ENCODE data around the gene DDX51. TPM values are rescaled to one million over a fixed set of nuclear protein-coding genes. Genes with fewer than 3 reads are reported as not detected.

Gene DDX51
- total RNA-seq, 1 experiment from 2014 or later, result 16.2 TPM

DNA sequence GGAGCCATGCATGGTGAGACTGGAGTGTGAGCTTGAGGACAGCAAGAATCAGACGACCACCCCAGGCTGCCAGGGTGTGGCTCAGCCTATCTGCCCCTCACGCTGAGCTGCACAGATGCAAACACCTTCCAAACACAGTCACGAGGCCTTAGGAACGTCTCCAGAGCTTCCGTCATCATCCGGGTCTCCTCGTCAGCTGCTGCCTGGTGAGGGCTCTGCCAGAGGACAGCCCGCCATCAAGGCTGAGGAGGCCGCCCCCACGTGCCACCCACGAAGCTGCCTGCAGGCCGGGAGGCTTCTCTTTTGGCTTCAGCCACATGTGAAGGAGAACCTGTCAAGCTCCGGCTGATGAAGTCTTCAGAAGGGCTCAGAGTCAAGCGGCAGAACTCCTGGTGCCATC is 13.4 kb downstream of the DDX51 start:
- no peaks in the 10 kb centered on the region for H3K4me1 ChIP-seq (replicated peaks; ENCODE audit: insufficient read depth)
- no peak overlapping the region for H3K4me3 ChIP-seq
- H3K27me3 ChIP-seq (ENCODE audit: insufficient read depth, low read depth), result no peaks in the 10 kb centered on the region
- BruUV-seq (replicated peaks), result no TSS peak
- no peak for DNase-seq
- H3K9me3 ChIP-seq (ENCODE audit: insufficient read depth, low read depth), result no peaks in the 10 kb centered on the region
- no peak overlapping the region for H2AFZ ChIP-seq
- ChIA-PET CTCF (no interaction called here), POLR2A (ENCODE audit: unreplicated experiment) (no interaction called here)
- H3K27ac ChIP-seq, result no peak overlapping the region
- H3K36me3 ChIP-seq (ENCODE audit: low read depth), result peaks cover 14% of the 10 kb centered on the region; the same call in 1 of the 2 replicates
- 0 out of 2 replicates have a peak, but pooled peaks cover 5% of the 10 kb centered on the region for H4K20me1 ChIP-seq (ENCODE audit: insufficient read depth)
- no peak overlapping the region for H3K4me2 ChIP-seq
- H3K9me2 ChIP-seq (ENCODE audit: insufficient read depth), result no peaks in the 10 kb centered on the region
- intact Hi-C loops (cut with micrococcal nuclease; ENCODE audit: unreplicated experiment), result no loop called here
- TF ChIP-seq EZH2 (IDR thresholded peaks at IDR 0.05; ENCODE audit: low read depth), result no peak
- TF ChIP-seq, protein P1, sequence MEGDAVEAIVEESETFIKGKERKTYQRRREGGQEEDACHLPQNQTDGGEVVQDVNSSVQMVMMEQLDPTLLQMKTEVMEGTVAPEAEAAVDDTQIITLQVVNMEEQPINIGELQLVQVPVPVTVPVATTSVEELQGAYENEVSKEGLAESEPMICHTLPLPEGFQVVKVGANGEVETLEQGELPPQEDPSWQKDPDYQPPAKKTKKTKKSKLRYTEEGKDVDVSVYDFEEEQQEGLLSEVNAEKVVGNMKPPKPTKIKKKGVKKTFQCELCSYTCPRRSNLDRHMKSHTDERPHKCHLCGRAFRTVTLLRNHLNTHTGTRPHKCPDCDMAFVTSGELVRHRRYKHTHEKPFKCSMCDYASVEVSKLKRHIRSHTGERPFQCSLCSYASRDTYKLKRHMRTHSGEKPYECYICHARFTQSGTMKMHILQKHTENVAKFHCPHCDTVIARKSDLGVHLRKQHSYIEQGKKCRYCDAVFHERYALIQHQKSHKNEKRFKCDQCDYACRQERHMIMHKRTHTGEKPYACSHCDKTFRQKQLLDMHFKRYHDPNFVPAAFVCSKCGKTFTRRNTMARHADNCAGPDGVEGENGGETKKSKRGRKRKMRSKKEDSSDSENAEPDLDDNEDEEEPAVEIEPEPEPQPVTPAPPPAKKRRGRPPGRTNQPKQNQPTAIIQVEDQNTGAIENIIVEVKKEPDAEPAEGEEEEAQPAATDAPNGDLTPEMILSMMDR (conservative IDR thresholded peaks at IDR 0.05), result no peak
- H3F3A ChIP-seq (ENCODE audit: insufficient read depth, low read depth), result no peaks in the 10 kb centered on the region; the same call in 1 of the 2 replicates
- no peaks in the 10 kb centered on the region for H3K79me2 ChIP-seq (ENCODE audit: low read depth)

DNA sequence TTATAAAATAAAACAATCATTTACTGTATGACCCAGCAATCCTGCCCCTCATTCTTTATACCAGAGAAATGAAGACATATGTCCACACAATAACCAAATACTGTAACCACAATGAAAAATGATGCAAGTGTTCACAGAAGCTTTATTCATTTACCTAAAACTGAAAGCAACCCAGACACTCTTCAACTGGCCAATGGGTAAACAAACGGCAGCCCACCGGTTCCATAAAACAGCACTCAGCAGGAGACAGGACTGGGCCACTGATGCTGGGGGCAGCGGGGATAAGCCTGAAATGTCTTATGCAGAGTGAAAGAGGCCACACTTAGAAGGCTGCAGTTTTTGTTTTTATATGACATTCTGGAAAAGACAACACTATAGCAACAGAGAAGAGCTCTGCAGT is 15.1 kb downstream of the DDX51 start:
- no peak overlapping the region for H2AFZ ChIP-seq
- intact Hi-C loops (cut with micrococcal nuclease; ENCODE audit: unreplicated experiment), result no loop called here
- no peaks in the 10 kb centered on the region for H3K79me2 ChIP-seq (ENCODE audit: low read depth)
- DNase-seq, result no peak
- no peaks in the 10 kb centered on the region for H3K9me3 ChIP-seq (ENCODE audit: insufficient read depth, low read depth)
- H3K36me3 ChIP-seq (ENCODE audit: low read depth), result peaks cover 18% of the 10 kb centered on the region
- H3K9me2 ChIP-seq (ENCODE audit: insufficient read depth), result no peaks in the 10 kb centered on the region
- no peak for TF ChIP-seq EZH2 (IDR thresholded peaks at IDR 0.05; ENCODE audit: low read depth)
- TF ChIP-seq, protein P1 (conservative IDR thresholded peaks at IDR 0.05), result no peak
- 0 out of 2 replicates have a peak, but pooled peaks cover 5% of the 10 kb centered on the region for H4K20me1 ChIP-seq (ENCODE audit: insufficient read depth)
- no TSS peak for BruUV-seq (replicated peaks)
- POLR2A ChIA-PET (ENCODE audit: unreplicated experiment), result no interaction called here
- no peaks in the 10 kb centered on the region for H3K27me3 ChIP-seq (ENCODE audit: insufficient read depth, low read depth)
- H3K27ac ChIP-seq, result no peak overlapping the region
- no peak overlapping the region for H3K4me2 ChIP-seq
- CTCF ChIA-PET, result no interaction called here
- H3K4me3 ChIP-seq, result no peak overlapping the region
- H3K4me1 ChIP-seq (replicated peaks; ENCODE audit: insufficient read depth), result no peaks in the 10 kb centered on the region
- H3F3A ChIP-seq (ENCODE audit: insufficient read depth, low read depth), result no peaks in the 10 kb centered on the region; the same call in 1 of the 2 replicates

DNA sequence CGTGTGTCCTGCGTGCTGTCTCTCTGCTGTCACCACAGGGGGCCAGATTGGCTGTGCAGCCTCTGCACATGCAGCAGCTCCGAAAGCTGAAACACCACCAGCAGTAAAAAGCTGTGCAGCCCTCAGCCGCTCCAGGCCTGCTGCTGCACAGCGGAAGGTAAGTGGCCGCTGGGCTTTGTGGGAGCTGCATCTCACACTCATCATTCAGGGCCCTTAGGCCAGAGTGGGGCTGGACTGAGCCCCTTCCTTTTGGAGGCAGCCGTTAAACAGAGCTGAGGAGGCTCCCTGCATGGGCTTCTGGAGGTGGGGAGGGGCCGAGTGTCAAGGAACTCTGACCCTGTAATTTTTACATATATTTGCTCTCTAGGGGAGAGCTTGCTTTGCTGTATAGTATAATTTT is 17.1 kb downstream of the DDX51 start:
- Histone ChIP-seq H3K9me3 (ENCODE audit: insufficient read depth, low read depth) (no peaks in the 10 kb centered on the region), H3K36me3 (ENCODE audit: low read depth) (peaks cover 19% of the 10 kb centered on the region), H3K4me3 (no peak overlapping the region), H3F3A (ENCODE audit: insufficient read depth, low read depth) (no peaks in the 10 kb centered on the region; the same call in 1 of the 2 replicates), H3K9me2 (ENCODE audit: insufficient read depth) (no peaks in the 10 kb centered on the region), H4K20me1 (ENCODE audit: insufficient read depth) (0 out of 2 replicates have a peak, but pooled peaks cover 5% of the 10 kb centered on the region), H3K79me2 (ENCODE audit: low read depth) (no peaks in the 10 kb centered on the region), H3K27ac (no peak overlapping the region), H3K27me3 (ENCODE audit: insufficient read depth, low read depth) (no peaks in the 10 kb centered on the region), H3K4me1 (replicated peaks; ENCODE audit: insufficient read depth) (no peaks in the 10 kb centered on the region), H3K4me2 (no peak overlapping the region), H2AFZ (no peak overlapping the region)
- no TSS peak for BruUV-seq (replicated peaks)
- DNase-seq, result no peak
- ChIA-PET POLR2A (ENCODE audit: unreplicated experiment) (no interaction called here), CTCF (no interaction called here)
- intact Hi-C loops (cut with micrococcal nuclease; ENCODE audit: unreplicated experiment), result no loop called here
- no peak for TF ChIP-seq EZH2 (IDR thresholded peaks at IDR 0.05; ENCODE audit: low read depth)
- TF ChIP-seq, protein P1 (conservative IDR thresholded peaks at IDR 0.05), result no peak

Measured in PC-9 (cell line).